Endothelial cell of umbilical vein (primary cell): Measurements from ENCODE around the gene TMEM209. TPM values are rescaled to one million over a fixed set of nuclear protein-coding genes. Genes with fewer than 3 reads are reported as not detected.
"Not testable (repeated sequence)": the region's sequence is repeated elsewhere in the genome, so short reads cannot be mapped to it uniquely, and the experiment has no call there.

Experiments
- BruUV-seq: library from RNA; stranded (reverse); fragments of 400-500 nt; replicated peaks from 2 replicates; lab custom pipeline; 2021; lab: Mats Ljungman, UMichigan
- CTCF ChIA-PET: fragments of 300-600, 350-600 bp; sonication (Branson Sonifier 250); formaldehyde crosslinking; loops from one replicate; lab custom pipeline; 2021; ENCODE audit warnings: antibody characterized with exemption, inconsistent platforms; lab: Charles Lee
- POLR2A ChIA-PET: fragments of 300-600, 350-600 bp; sonication (Branson Sonifier 250); formaldehyde crosslinking; loops from one replicate; lab custom pipeline; 2021; ENCODE audit warnings: antibody characterized with exemption, inconsistent platforms; lab: Charles Lee
- DNase-seq: peaks from one replicate; pipeline ENCODE4 v3.0.0-alpha.2; 2011; ENCODE audit warnings: low read depth, low spot score
- FAIRE-seq: peaks from 2 replicates; lab custom pipeline; 2011; peaks lifted over from hg19 to GRCh38; lab: Jason Lieb, UNC
- H2AFZ ChIP-seq: 2 replicates; pipeline ENCODE4 v1.6.0; 2012; ENCODE audit warnings: low read depth, low read length, control low read depth, inconsistent platforms
- H3K27ac ChIP-seq: 2 replicates; pipeline ENCODE4 v1.5.1; 2011; ENCODE audit warnings: low read depth, mild to moderate bottlenecking, control low read depth, low read length, moderate library complexity; ENCODE audit not compliant: insufficient read depth
- H3K27me3 ChIP-seq, 2 experiments: 2 replicates each; pipeline versions ENCODE4 v1.6.0 to v1.6.1; 2011; ENCODE audit warnings: low read length in 2 of 2, mixed read lengths in 1 of 2; ENCODE audit not compliant: control insufficient read depth in 2 of 2, insufficient read depth in 2 of 2
- H3K36me3 ChIP-seq, 2 experiments: 2 replicates in 1 of 2; 3 replicates in 1 of 2; pipeline ENCODE4 v1.5.1; 2011; ENCODE audit warnings: low read length in 2 of 2, mild to moderate bottlenecking in 1 of 2, moderate library complexity in 1 of 2; ENCODE audit not compliant: control insufficient read depth in 2 of 2, insufficient read depth in 2 of 2; ENCODE audit errors: extremely low read depth in 1 of 2
- H3K4me1 ChIP-seq: 3 replicates; pipeline ENCODE4 v1.5.1; 2011; ENCODE audit warnings: mild to moderate bottlenecking, low read length; ENCODE audit not compliant: control insufficient read depth, insufficient read depth; ENCODE audit errors: extremely low read depth
- H3K4me2 ChIP-seq: 2 replicates; pipeline ENCODE4 v1.6.1; 2011; ENCODE audit warnings: low read length, control low read depth, mixed read lengths; ENCODE audit not compliant: insufficient read depth
- H3K4me3 ChIP-seq, 3 experiments: fragments of 200-600 bp in 1 of 3; sonication (generic), shearing (Covaris generic) in 1 of 3; replicated peaks in 1 of 3; 2 replicates each; pipeline ENCODE4 v1.5.1; 2011 to 2016; ENCODE audit warnings: control low read depth in 3 of 3, low read length in 3 of 3, mild to moderate bottlenecking in 2 of 3, inconsistent platforms in 1 of 3, low read depth in 1 of 3, moderate library complexity in 1 of 3; ENCODE audit not compliant: insufficient read depth in 1 of 3
- H3K79me2 ChIP-seq: 2 replicates; pipeline ENCODE4 v1.6.0; 2012; ENCODE audit warnings: low read length, inconsistent platforms; ENCODE audit not compliant: control insufficient read depth, insufficient read depth
- H3K9ac ChIP-seq: replicated peaks from 2 replicates; pipeline ENCODE3; 2011; ENCODE audit warnings: low read length, control low read depth; ENCODE audit not compliant: insufficient read depth; ENCODE audit errors: extremely low read depth
- H3K9me1 ChIP-seq: replicated peaks from 3 replicates; pipeline ENCODE4 v1.6.0; 2011; ENCODE audit warnings: mild to moderate bottlenecking, low read length; ENCODE audit not compliant: control insufficient read depth, insufficient read depth; ENCODE audit errors: extremely low read depth
- H3K9me3 ChIP-seq: replicated peaks from 2 replicates; pipeline ENCODE4 v1.5.1; 2012; ENCODE audit warnings: low read length, inconsistent platforms; ENCODE audit not compliant: control insufficient read depth, insufficient read depth
- H4K20me1 ChIP-seq: replicated peaks from 2 replicates; pipeline ENCODE3; 2011; ENCODE audit warnings: mild to moderate bottlenecking, low read length; ENCODE audit not compliant: control insufficient read depth, insufficient read depth; ENCODE audit errors: extremely low read depth
- CTCF ChIP-seq, 2 donors: IDR thresholded peaks; 1 replicate in 1 of 2; 2 replicates in 1 of 2; pipeline ENCODE4 v1.5.1; 2011; ENCODE audit warnings: low read length in 2 of 2, mild to moderate bottlenecking in 2 of 2, moderate library complexity in 2 of 2, control low read depth in 1 of 2, inconsistent platforms in 1 of 2, low read depth in 1 of 2; ENCODE audit not compliant: insufficient read depth in 1 of 2; ENCODE audit errors: extremely low read depth in 1 of 2
- EZH2 ChIP-seq: IDR thresholded peaks from 2 replicates; pipeline ENCODE4 v1.6.1; 2012; ENCODE audit warnings: borderline replicate concordance, low read depth, mild to moderate bottlenecking, moderate library complexity, low read length, inconsistent platforms; ENCODE audit not compliant: severe bottlenecking
- FOS ChIP-seq: IDR thresholded peaks from 2 replicates; pipeline ENCODE4 v1.6.1; 2011; ENCODE audit warnings: mild to moderate bottlenecking, low read length, moderate library complexity, borderline replicate concordance; ENCODE audit not compliant: insufficient read depth
- GATA2 ChIP-seq: IDR thresholded peaks from 2 replicates; pipeline ENCODE4 v1.7.0; 2011; ENCODE audit warnings: low read depth, mild to moderate bottlenecking, moderate library complexity, mixed read lengths, low read length; ENCODE audit not compliant: insufficient read length, insufficient read depth
- JUN ChIP-seq: IDR thresholded peaks from 2 replicates; pipeline ENCODE4 v1.6.1; 2011; ENCODE audit warnings: borderline replicate concordance, low read depth; ENCODE audit not compliant: insufficient read length, insufficient read depth
- MAX ChIP-seq: IDR thresholded peaks from 2 replicates; pipeline ENCODE4 v1.6.1; 2011; ENCODE audit not compliant: insufficient read depth, insufficient read length
- MYC ChIP-seq: IDR thresholded peaks from one replicate; pipeline ENCODE4 v1.6.1; 2011; ENCODE audit warnings: mild to moderate bottlenecking, low read depth, low read length
- POLR2A ChIP-seq: IDR thresholded peaks from 2 replicates; pipeline ENCODE4 v1.6.1; 2012; ENCODE audit warnings: low read depth, mild to moderate bottlenecking, control low read depth, low read length
- POLR2AphosphoS5 ChIP-seq: IDR thresholded peaks from 2 replicates; pipeline ENCODE4 v1.6.1; 2012; ENCODE audit warnings: low read depth, mild to moderate bottlenecking, control low read depth, low read length, moderate library complexity; ENCODE audit not compliant: insufficient read depth
- dilution Hi-C: fragments of 300-500 bp; cut with MboI; formaldehyde crosslinking; loops from one replicate; pipeline ENCODE4 v1.15.0; 2019; ENCODE audit warnings: low sequenced_read_pairs; ENCODE audit not compliant: extremely low pct_ligation_motif_present
- intact Hi-C: fragments of 100-400 bp; cut with micrococcal nuclease; formaldehyde crosslinking; loops from one replicate; pipeline ENCODE4 v1.10.0; 2022
- polyA plus RNA-seq, 4 experiments: library from polyadenylated mRNA; depleted of rRNA in 3 of 4; stranded (reverse) in 3 of 4; unstranded in 1 of 4; fragments of >200 nt; gene quantifications; 2 replicates each; pipeline versions ENCODE4 v1.2.1 to v1.2.3, GENCODE V29; 2011 to 2012; ENCODE audit warnings: missing spikeins in 1 of 4
- total RNA-seq: library from RNA; stranded (reverse); gene quantifications from 2 replicates; pipeline ENCODE4 v1.2.3, GENCODE V29; 2021

The TMEM209 gene
- total and polyA plus RNA-seq, 2 donors (not counting 3 experiments of a cell fraction or from before 2014, with no cell fraction given), result 13.0 to 16.6 TPM

GRCh38 chr7:130187360-130187759, 17.8 kb downstream of the TMEM209 start:
- Histone ChIP-seq H3K9ac (no peak overlapping the region), H3K9me1 (no peaks in the 10 kb centered on the region), H3K36me3 (peaks cover 1 to 5% of the 10 kb centered on the region in 2 experiments), H3K9me3 (no peaks in the 10 kb centered on the region), H3K27me3 (no peaks in the 10 kb centered on the region), H4K20me1 (no peaks in the 10 kb centered on the region), H3K4me3 (no peak overlapping the region), H3K4me1 (peaks cover 10% of the 10 kb centered on the region), H3K79me2 (no peaks in the 10 kb centered on the region), H3K27ac (no peak overlapping the region), H3K4me2 (no peak overlapping the region), H2AFZ (no peak overlapping the region)
- FAIRE-seq (no peak), DNase-seq (no peak)
- POLR2A ChIA-PET, result interaction anchor here (0.6 kb wide), 1 partner anchor 54 kb away, joined by 3 read pairs; no protein-coding TSS in a partner anchor
- CTCF ChIA-PET, result interaction anchor here (0.9 to 1.2 kb wide), 3 partner anchors 18 to 125 kb away, joined by 3 read pairs; partner anchors contain the start of gene TMEM209
- dilution Hi-C loops (no loop called here), intact Hi-C loops (no loop called here)
- no peak for TF ChIP-seq MYC
- TF ChIP-seq FOS, result no peak
- no peak for TF ChIP-seq POLR2A
- TF ChIP-seq EZH2, result no peak
- no peak for TF ChIP-seq GATA2
- TF ChIP-seq CTCF (IDR thresholded peaks at IDR 0.05; ENCODE audit: extremely low read depth in 1 of 2, insufficient read depth in 1 of 2, low read depth in 1 of 2, low read length in 2 of 2), result no peak
- no peak for TF ChIP-seq JUN
- TF ChIP-seq POLR2AphosphoS5, result no peak
- TF ChIP-seq MAX, result no peak
- BruUV-seq, result no TSS peak

- H3K9ac ChIP-seq, BruUV-seq, H3K27ac ChIP-seq, H2AFZ ChIP-seq, H3K27me3 ChIP-seq, H3K4me1 ChIP-seq, DNase-seq, H3K4me2 ChIP-seq, dilution Hi-C loops, FAIRE-seq, H3K9me3 ChIP-seq, H4K20me1 ChIP-seq, POLR2A ChIA-PET, H3K9me1 ChIP-seq, intact Hi-C loops, H3K4me3 ChIP-seq, H3K79me2 ChIP-seq: not testable (repeated sequence)
- CTCF ChIA-PET, result interaction anchor here (2.0 to 2.5 kb wide), 2 partner anchors 112 to 574 kb away, joined by 4 to 13 read pairs; no protein-coding TSS in a partner anchor
- peaks cover 1 to 11% of the 10 kb centered on the region in 2 experiments for H3K36me3 ChIP-seq
Observed at GRCh38 chr7:130184349-130184748, 20.9 kb downstream of the TMEM209 start.
